SJCRH30 (cell line): ENCODE measurements around the gene BIVM. TPM values are rescaled to one million over a fixed set of nuclear protein-coding genes. Genes with fewer than 3 reads are reported as not detected.
A peak's percentile ranks its signal among the peaks of the same experiment; 100 is the strongest.

ENCODE experiments used
- DNase-seq, 2 experiments: peaks; one replicate each; pipeline ENCODE4 v3.0.0-alpha.2; 2015 to 2020
- H3K27ac ChIP-seq: fragments of 250-450 bp; sonication (Bioruptor Pico); 2 replicates; pipeline ENCODE4 v1.5.1; 2020; ENCODE audit warnings: mild to moderate bottlenecking, moderate library complexity
- H3K27me3 ChIP-seq: fragments of 250-450 bp; sonication (Bioruptor Pico); 2 replicates; pipeline ENCODE4 v1.5.1; 2020; ENCODE audit warnings: mild to moderate bottlenecking, moderate library complexity
- H3K36me3 ChIP-seq: fragments of 250-450 bp; sonication (Bioruptor Pico); 2 replicates; pipeline ENCODE4 v1.5.1; 2020; ENCODE audit warnings: mild to moderate bottlenecking, moderate library complexity
- H3K4me1 ChIP-seq: fragments of 250-450 bp; sonication (Bioruptor Pico); 2 replicates; pipeline ENCODE4 v1.5.1; 2020; ENCODE audit warnings: mild to moderate bottlenecking, moderate library complexity
- H3K4me3 ChIP-seq: fragments of 250-450 bp; sonication (Bioruptor Pico); 2 replicates; pipeline ENCODE4 v1.5.1; 2020; ENCODE audit warnings: mild to moderate bottlenecking, moderate library complexity
- H3K9me3 ChIP-seq: fragments of 250-450 bp; sonication (Bioruptor Pico); replicated peaks from 2 replicates; pipeline ENCODE4 v1.5.1; 2020; ENCODE audit warnings: mild to moderate bottlenecking, moderate library complexity
- total RNA-seq: library from RNA; depleted of rRNA; stranded (reverse); fragments of >200 nt; shearing (Covaris generic); gene quantifications from 2 replicates; pipeline ENCODE4 v1.2.3, GENCODE V29; 2014

The BIVM gene
- total RNA-seq, 1 experiment from 2014 or later, result 12.5 TPM

DNA sequence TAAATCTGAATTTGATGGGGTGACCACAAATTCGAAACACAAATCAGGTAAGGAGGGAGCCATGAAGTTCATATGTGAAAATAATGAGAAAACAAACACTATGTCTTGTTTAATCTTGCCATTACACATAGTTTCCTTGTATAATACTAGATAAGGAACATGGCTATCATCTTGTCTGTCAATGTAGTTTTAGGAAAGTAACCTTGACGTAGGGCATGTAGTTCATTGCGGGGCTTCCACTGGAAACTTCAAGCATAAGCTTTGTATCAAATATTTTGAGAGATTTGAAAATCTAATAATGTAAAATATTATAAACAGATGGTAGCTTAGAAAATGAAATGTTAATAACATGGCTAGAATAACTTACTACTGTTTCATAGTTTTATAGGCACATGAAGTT lies 8.8 kb downstream of the BIVM start:
- H3K4me1 ChIP-seq, result peaks cover under 1% of the 10 kb centered on the region; the same call in 1 of the 2 replicates
- H3K27me3 ChIP-seq, result no peaks in the 10 kb centered on the region
- no peak overlapping the region for H3K4me3 ChIP-seq
- no peak for DNase-seq
- H3K27ac ChIP-seq, result no peak overlapping the region
- H3K36me3 ChIP-seq, result peaks cover 22% of the 10 kb centered on the region
- peaks cover 3% of the 10 kb centered on the region; the same call in 1 of the 2 replicates for H3K9me3 ChIP-seq

DNA sequence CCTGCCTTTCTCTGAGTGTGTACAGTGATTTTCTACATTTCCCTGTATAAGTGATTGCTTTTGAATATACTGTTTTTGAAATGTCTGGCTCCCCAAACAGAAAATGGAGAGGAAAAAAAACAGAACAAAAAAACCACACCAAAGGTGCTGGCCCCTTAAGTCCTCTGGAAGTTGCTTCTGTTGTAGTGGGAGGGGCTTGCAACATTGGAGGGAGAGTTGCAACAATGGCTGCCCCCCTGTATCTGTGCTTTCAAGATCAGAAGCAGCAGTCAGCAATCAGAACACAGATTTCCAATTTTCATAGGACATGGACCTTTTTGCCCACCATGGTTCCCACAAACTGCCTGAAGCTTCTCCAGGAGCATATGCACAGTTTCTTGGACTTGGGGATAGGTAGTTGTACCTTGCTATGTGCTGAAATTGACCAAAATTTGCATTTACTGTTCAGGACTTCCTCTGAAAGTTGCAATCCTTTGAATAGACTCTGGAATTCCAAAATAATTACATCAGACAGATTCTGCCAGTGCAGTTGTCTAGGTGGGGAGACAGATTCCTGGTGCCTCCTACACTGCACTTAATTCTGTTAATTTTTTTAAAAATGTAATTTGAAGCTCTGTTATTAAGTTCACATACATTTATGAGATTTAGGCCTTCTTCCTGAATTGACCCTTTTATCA lies 13.8 kb downstream of the BIVM start:
- H3K27me3 ChIP-seq, result no peaks in the 10 kb centered on the region
- H3K4me1 ChIP-seq, result peaks cover 15% of the 10 kb centered on the region
- H3K9me3 ChIP-seq, result peaks cover 3% of the 10 kb centered on the region; the same call in 1 of the 2 replicates
- 0 out of 2 replicates have a peak overlapping the region, but pooled peaks have one; percentile 8 for H3K4me3 ChIP-seq
- peak; percentile 19 to 31 for DNase-seq
- peaks cover 25% of the 10 kb centered on the region for H3K36me3 ChIP-seq
- peak overlapping the region; percentile 69 for H3K27ac ChIP-seq

DNA sequence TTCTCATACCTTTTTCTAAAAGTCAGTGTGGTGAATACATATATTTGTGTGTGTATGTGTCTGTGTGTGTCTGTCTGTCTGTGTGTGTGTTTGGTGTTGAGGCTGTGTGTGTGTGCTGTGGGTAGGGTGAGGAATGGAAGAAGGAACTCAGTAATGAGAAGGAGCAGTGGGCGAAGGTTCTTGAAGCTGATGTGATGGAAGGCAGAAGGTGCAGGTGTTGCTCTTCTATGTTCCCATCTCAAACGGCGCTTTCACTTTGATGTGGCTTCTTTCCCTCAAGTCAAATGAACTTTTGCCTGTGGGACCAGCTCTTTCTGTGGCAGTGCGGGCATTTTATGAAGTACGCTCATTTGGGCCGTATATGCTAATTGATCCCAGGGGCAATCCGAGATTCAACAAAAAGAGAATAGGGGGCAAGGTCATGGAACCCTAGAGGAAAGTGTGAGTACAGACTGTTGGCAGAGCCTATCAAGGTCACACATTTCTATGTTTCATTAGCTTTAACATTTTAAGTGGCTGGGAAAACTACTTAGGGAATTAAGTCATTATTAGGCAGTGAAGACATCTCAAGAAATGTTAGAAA lies 15.2 kb downstream of the BIVM start:
- peaks cover 3% of the 10 kb centered on the region; the same call in 1 of the 2 replicates for H3K9me3 ChIP-seq

DNA sequence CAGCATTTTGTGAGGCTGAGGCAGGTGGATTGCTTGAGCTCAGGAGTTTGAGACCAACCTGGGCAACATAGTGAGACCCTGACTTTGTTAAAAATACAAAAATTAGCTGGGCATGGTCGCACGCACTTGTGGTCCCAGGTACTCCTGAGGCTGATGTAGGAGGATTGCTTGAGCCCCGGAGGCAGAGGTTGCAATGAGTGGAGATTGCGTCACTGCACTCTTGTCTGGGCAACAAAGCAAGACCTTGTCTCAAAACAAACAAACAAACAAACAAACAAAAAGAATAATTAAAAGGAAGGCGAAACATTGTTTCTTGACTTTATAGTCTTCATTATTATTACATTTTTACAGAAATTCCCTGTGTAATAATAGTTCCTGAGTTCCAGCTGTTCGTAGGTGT lies 15.9 kb downstream of the BIVM start:
- no peak overlapping the region for H3K4me3 ChIP-seq
- H3K36me3 ChIP-seq, result peaks cover 19% of the 10 kb centered on the region
- H3K27me3 ChIP-seq, result no peaks in the 10 kb centered on the region
- peaks cover 3% of the 10 kb centered on the region; the same call in 1 of the 2 replicates for H3K9me3 ChIP-seq
- no peak for DNase-seq
- peaks cover 24% of the 10 kb centered on the region for H3K4me1 ChIP-seq
- no peak overlapping the region for H3K27ac ChIP-seq

More for the DNA sequence above, 15.2 kb downstream of the BIVM start:
- Histone ChIP-seq H3K27ac (no peak overlapping the region), H3K27me3 (no peaks in the 10 kb centered on the region), H3K36me3 (peaks cover 23% of the 10 kb centered on the region), H3K4me3 (no peak overlapping the region), H3K4me1 (peaks cover 24% of the 10 kb centered on the region)
- DNase-seq, result no peak

DNA sequence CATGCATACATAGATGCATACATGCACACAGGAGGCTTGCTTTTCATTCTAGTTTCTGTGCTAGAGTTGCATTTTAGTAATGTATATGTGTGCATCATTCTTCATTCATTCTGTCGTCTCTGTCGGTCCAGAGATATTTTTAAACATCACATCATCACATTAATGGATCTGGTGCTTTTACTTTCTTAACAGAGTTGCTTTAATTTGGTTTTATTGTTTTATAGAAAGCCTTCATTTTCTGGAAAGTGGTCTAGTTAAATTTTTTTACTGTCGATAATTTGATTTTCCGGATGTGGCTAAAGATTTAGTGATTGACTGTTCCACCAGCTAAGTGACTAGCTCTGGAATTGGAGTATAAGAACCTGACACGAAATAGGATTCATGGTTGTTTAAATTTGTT lies 16.9 kb downstream of the BIVM start:
- Histone ChIP-seq H3K27ac (no peak overlapping the region), H3K4me3 (no peak overlapping the region), H3K4me1 (peaks cover 24% of the 10 kb centered on the region), H3K36me3 (peaks cover 19% of the 10 kb centered on the region), H3K9me3 (peaks cover 3% of the 10 kb centered on the region; the same call in 1 of the 2 replicates), H3K27me3 (no peaks in the 10 kb centered on the region)
- no peak for DNase-seq

DNA sequence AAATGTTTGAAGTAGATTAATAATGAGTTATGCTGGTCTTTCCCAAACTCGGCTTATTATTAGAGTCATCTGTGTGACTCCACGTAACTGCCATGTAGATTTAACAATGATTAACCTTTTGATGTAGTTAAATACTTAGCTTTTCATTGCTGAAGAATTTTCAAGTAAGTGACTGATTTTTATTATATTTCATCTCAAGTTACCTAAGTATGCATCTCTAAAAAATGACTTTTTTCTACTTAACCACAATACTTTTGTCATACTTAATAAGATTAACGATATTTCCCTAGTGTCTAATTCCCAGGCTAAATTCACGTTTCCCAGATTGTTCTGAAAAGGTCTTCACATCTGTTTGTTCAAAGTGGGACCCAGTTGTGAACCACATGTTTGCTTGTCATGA lies 17.8 kb downstream of the BIVM start:
- Histone ChIP-seq H3K4me1 (peaks cover 24% of the 10 kb centered on the region), H3K4me3 (no peak overlapping the region), H3K36me3 (peaks cover 12% of the 10 kb centered on the region), H3K27me3 (no peaks in the 10 kb centered on the region), H3K9me3 (no peaks in the 10 kb centered on the region), H3K27ac (no peak overlapping the region)
- DNase-seq, result no peak

DNA sequence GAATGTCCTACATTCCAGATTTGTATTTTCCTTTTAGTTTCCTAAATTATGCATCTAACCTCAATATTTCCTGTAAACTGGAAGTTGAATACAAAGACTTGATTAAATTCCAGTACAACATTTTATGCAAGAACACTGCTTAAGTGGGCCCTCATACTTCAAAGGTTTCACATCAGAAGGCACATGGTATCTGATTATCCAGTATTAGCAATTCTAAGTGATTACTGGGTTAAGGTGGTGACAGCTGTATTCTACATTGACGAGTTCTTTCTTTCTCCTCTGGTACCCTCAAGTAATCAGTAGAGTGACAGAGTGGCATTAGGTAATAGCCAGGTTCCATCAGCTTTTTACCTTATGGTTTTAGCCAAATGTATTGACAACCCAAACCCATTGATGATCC lies 18.3 kb downstream of the BIVM start:
- DNase-seq, result no peak
- Histone ChIP-seq H3K27ac (peak overlapping the region; percentile 29; the same call in 1 of the 2 replicates), H3K27me3 (no peaks in the 10 kb centered on the region), H3K4me1 (peaks cover 24% of the 10 kb centered on the region), H3K9me3 (no peaks in the 10 kb centered on the region), H3K36me3 (peaks cover 16% of the 10 kb centered on the region), H3K4me3 (no peak overlapping the region)

DNA sequence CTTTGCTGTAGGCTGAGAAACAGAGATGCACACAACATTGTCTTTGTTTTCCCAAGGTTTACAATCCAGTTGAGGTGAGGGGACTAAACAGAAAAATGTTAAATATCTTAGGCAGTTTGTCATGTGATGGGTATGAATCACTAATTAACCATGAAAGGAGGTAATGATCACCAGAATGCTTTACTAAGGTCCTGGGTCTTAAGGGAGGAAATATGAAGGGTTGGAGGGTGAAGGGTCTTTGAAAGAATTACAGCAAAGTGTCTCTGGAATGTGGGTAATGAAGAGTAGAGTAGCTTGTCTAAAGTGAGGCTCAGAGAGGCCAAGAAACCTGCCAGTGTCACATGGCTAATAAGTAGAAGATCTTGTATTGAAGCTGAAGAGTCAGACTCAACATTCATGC lies 19.0 kb downstream of the BIVM start:
- Histone ChIP-seq H3K9me3 (no peaks in the 10 kb centered on the region), H3K36me3 (peaks cover 23% of the 10 kb centered on the region), H3K4me3 (no peak overlapping the region), H3K27me3 (no peaks in the 10 kb centered on the region), H3K27ac (peak overlapping the region; percentile 29; the same call in 1 of the 2 replicates), H3K4me1 (peaks cover 22% of the 10 kb centered on the region)
- no peak for DNase-seq

DNA sequence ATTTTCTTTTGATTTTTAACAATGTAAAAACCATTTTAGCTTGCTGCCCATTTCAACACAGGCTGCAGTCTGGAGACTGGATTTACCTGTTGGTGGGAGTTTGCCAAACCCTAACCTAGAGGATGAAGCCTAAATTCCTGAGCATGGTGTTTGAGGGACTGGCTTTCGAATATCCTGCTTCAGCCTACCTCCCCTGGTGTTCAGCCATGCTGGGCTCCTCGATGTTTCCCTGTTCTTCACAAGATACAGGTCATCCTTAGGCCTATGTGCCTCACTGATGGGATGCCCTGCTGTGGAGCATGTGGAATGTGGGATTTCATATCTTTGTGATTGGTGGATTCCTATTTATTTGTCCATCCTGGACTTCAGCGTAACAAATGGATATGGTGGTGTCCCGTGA lies 26.5 kb downstream of the BIVM start:
- no peaks in the 10 kb centered on the region for H3K4me1 ChIP-seq
- H3K4me3 ChIP-seq, result no peak overlapping the region
- no peaks in the 10 kb centered on the region for H3K27me3 ChIP-seq
- H3K36me3 ChIP-seq, result peaks cover 25% of the 10 kb centered on the region; the same call in 1 of the 2 replicates
- no peak overlapping the region for H3K27ac ChIP-seq
- DNase-seq, result no peak
- H3K9me3 ChIP-seq, result no peaks in the 10 kb centered on the region; the same call in 1 of the 2 replicates

DNA sequence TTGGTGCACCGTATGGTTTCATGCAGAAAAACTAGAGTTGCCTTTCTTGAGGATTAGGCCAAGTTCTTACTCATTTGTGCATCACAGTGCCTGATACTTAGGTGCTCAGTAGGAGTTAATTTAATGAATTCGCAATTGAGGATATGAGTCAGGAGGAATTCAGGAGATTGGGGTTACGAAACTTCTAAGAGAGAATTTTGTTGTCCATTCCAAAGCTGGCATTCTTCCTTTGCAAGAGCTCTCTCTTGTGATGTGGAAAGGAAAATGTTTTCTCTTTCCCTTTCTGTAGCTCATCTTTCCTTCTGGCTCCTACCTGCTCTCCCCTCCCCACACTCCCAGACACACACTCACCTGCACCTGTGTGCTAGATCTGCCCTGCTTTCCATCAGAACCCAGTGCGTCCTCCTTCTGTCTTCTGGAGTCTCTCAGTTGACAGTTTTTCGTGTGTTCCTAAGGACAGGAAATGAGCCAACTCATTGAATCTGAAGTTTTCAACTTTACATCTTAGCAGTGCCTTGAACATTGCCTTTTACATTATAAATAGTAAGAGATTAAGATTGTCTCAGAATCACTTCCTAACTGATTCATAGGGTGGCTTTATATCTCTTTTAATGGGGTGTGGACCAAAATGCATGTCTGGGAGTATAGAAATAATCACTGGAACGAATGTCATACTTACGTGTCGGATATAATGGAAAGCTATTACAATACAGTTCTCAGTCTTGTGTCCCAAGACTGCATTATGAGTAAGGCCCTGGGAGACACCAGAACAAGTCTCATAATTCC lies 27.2 kb downstream of the BIVM start:
- no peak for DNase-seq
- H3K9me3 ChIP-seq, result no peaks in the 10 kb centered on the region; the same call in 1 of the 2 replicates
- H3K36me3 ChIP-seq, result peaks cover 21% of the 10 kb centered on the region; the same call in 1 of the 2 replicates
- no peak overlapping the region for H3K4me3 ChIP-seq
- H3K4me1 ChIP-seq, result no peaks in the 10 kb centered on the region
- H3K27ac ChIP-seq, result no peak overlapping the region
- H3K27me3 ChIP-seq, result no peaks in the 10 kb centered on the region

DNA sequence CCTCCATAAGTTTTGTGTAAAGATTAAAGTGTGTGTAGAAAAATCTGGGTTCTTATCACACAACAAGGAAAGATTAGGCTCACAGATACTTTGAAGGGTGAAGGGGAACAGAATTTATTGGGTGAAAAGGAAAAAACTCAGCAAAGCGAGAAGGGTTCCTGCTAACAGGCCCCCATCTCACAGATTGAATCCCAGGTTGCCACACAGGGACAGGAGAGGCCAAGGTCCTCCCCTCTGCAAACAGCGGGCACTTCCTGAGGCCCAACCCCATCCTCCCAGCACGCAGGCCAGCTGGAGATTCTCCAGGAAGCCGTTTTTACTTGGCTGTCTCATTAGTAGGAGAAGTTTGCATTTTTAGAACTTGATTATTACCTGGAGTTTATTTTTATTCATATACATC lies 31.7 kb downstream of the BIVM start:
- Histone ChIP-seq H3K36me3 (peaks cover 3% of the 10 kb centered on the region; the same call in 1 of the 2 replicates), H3K4me3 (no peak overlapping the region), H3K9me3 (no peaks in the 10 kb centered on the region), H3K27me3 (no peaks in the 10 kb centered on the region), H3K27ac (no peak overlapping the region), H3K4me1 (no peaks in the 10 kb centered on the region)
- DNase-seq, result no peak

DNA sequence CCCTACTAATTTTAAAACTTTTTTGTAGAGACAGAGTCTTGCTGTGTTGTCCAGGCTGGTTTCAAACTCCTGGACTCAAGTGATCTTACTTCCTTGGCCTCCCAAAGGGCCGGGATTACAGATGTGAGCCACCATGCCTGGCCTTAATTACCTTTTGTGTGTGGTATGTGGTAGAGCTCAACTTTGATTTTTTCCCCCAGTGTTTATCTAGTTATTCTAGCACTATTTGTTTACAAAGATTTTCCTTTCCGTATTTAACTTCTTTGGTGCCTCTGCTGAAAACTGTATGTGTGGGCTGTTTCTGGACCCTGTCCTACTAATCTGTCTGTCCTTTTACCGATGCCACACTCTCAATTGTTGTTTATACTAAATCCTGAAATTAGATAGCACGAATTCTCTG lies 37.6 kb downstream of the BIVM start:
- H3K27ac ChIP-seq, result no peak overlapping the region
- H3K36me3 ChIP-seq, result no peaks in the 10 kb centered on the region; the same call in 1 of the 2 replicates
- H3K4me1 ChIP-seq, result no peaks in the 10 kb centered on the region
- no peak overlapping the region for H3K4me3 ChIP-seq
- H3K9me3 ChIP-seq, result no peaks in the 10 kb centered on the region
- no peak for DNase-seq
- no peaks in the 10 kb centered on the region for H3K27me3 ChIP-seq

DNA sequence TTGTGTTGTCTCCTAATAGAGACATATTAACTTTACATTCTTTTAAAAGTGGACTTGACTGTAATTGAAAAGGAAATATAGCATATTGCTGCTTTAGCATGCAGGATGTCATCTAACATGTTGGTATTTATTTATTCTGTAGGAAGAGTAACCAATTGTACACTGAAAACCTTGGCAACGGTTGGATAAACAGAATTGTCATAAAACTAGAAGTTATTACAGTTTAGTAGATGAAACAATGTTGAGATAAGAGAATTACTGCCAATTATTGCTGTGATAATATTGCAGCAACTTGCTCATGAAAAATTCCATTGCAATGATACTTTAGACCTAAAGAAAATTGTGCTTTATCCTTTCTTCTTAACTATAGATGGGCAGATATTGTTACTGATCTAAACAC lies 39.4 kb downstream of the BIVM start:
- DNase-seq, result no peak
- no peak overlapping the region for H3K4me3 ChIP-seq

DNA sequence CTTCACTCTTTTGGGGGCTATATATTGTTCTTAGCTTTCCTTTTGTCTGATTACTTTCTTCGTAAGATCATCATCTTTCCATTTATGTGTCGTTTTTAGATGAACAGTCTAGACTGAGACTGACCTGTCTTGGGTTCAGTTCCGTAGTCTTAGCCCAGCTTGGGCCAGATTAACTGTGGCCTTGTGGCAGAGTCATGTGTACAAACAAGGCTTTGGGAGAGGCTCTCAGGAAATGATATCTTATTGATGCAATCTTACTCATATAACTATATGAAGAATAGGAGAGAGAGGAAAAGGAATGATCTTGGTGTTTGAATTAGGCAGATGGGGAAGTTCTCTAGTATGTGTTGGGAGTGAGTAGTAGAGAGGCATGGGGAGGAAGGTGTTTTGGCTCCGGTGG lies 40.1 kb downstream of the BIVM start:
- H3K4me1 ChIP-seq, result no peaks in the 10 kb centered on the region
- H3K36me3 ChIP-seq, result no peaks in the 10 kb centered on the region; the same call in 1 of the 2 replicates
- H3K9me3 ChIP-seq, result no peaks in the 10 kb centered on the region
- DNase-seq, result no peak
- no peak overlapping the region for H3K27ac ChIP-seq
- no peaks in the 10 kb centered on the region for H3K27me3 ChIP-seq
- no peak overlapping the region for H3K4me3 ChIP-seq

More for the DNA sequence above, 39.4 kb downstream of the BIVM start:
- no peak overlapping the region for H3K27ac ChIP-seq
- H3K36me3 ChIP-seq, result no peaks in the 10 kb centered on the region; the same call in 1 of the 2 replicates
- H3K9me3 ChIP-seq, result no peaks in the 10 kb centered on the region
- no peaks in the 10 kb centered on the region for H3K27me3 ChIP-seq
- H3K4me1 ChIP-seq, result no peaks in the 10 kb centered on the region

DNA sequence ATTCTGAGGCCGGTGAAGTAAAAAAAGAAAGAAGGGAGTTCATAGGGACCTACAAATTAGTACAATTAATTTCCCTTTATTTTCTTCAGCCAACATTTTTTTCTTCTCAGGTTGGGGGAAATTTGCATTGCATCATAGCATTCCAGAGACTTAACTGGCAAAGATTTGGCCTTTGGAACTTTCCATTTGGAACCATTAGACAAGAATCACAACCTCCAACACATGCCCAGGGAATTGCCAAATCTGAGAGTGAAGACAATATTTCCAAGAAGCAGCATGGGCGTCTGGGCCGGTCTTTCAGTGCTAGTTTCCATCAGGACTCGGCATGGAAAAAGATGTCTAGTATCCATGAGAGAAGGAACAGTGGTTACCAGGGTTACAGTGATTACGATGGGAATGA lies 40.5 kb downstream of the BIVM start:
- DNase-seq, result no peak
- no peaks in the 10 kb centered on the region; the same call in 1 of the 2 replicates for H3K36me3 ChIP-seq
- no peak overlapping the region for H3K27ac ChIP-seq
- H3K4me3 ChIP-seq, result no peak overlapping the region
- H3K27me3 ChIP-seq, result no peaks in the 10 kb centered on the region
- H3K4me1 ChIP-seq, result no peaks in the 10 kb centered on the region
- no peaks in the 10 kb centered on the region for H3K9me3 ChIP-seq
